ENCODE results near the gene PCTP. TPM values are rescaled to one million over a fixed set of nuclear protein-coding genes. Genes with fewer than 3 reads are reported as not detected.

The PCTP gene
- total and polyA plus RNA-seq, 9 of the 15 experiments (the other 6 are each of a cell fraction or from before 2014, with no cell fraction given): 10.9 to 62.3 (median 41.2) TPM

DNA sequence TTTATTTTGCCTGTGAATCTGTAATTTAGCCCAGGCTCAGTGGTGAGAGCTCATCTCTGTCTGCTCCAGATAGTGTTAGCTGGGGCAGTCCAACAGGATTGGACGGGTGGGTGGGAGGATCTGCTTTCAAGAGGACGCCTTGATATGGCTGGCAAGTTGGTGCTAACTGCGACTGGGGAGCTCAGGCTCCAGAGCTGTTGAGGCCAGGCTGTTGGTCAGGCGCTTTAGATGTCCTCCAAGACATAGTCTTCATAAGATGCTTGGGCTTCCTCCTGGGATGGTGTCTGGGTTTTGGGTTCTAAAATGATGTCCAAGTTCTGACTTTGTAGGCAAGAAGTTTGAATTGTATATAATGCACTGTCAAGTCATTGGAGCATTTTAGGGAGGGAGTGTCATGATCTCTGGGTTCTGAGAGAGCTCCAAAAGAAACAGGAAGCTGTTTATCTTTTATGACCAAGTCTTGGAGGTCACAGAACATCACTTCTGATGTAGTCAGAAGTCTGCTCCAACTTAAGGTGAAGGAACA is 12.8 kb upstream of the PCTP start (continued):
- TF ChIP-seq POU5F1 (IDR thresholded peaks at IDR 0.05; ENCODE audit: borderline replicate concordance, low read depth, low read length, partially characterized antibody) (no peak), ZNF445 (CRISPR knock-in tag; IDR thresholded peaks at IDR 0.05; ENCODE audit: low read depth) (no peak), MXI1 (IDR thresholded peaks at IDR 0.05; ENCODE audit: low read depth, low read length) (no peak; the same call in 1 of the 2 replicates), NFIC (IDR thresholded peaks at IDR 0.05) (peak; percentile 43), JUND (IDR thresholded peaks at IDR 0.05; ENCODE audit: borderline replicate concordance, low read depth, low read length) (peak; percentile 51), JUND (tag; IDR thresholded peaks at IDR 0.05; ENCODE audit: borderline replicate concordance, low read depth, low read length) (no peak; the same call in 1 of the 3 replicates), SAFB2 (IDR thresholded peaks at IDR 0.05; ENCODE audit: borderline replicate concordance, low read depth, low read length, severe bottlenecking) (no peak), ZNF75A (CRISPR knock-in tag; IDR thresholded peaks at IDR 0.05) (no peak), FOXK2 (conservative IDR thresholded peaks at IDR 0.05 in 1 of 2, IDR thresholded peaks at IDR 0.05 in 1 of 2; ENCODE audit: low read depth in 2 of 2) (peak; percentile 87 to 92), CCAR2 (IDR thresholded peaks at IDR 0.05; ENCODE audit: low read depth, low read length) (no peak), SNRNP70 (optimal IDR thresholded peaks at IDR 0.05; ENCODE audit: low read depth, low read length) (no peak), POLR3A (IDR thresholded peaks at IDR 0.05; ENCODE audit: borderline replicate concordance, extremely low read depth, insufficient read depth, insufficient read length) (no peak), ARID3A (IDR thresholded peaks at IDR 0.05; ENCODE audit: borderline replicate concordance, low read depth, low read length) (peak; percentile 34; the same call in 1 of the 2 replicates), IRF1 (CRISPR knock-in tag; IDR thresholded peaks at IDR 0.05; ENCODE audit: borderline replicate concordance) (no peak), FOS (IDR thresholded peaks at IDR 0.05; ENCODE audit: extremely low read depth, insufficient read length) (no peak), SMARCA5 (IDR thresholded peaks at IDR 0.05) (no peak), CREB1 (IDR thresholded peaks at IDR 0.05) (peak; percentile 13; the same call in 1 of the 2 replicates), CREB1 (CRISPR knock-in tag; IDR thresholded peaks at IDR 0.05) (peak; percentile 22; the same call in 1 of the 2 replicates), TBL1XR1 (IDR thresholded peaks at IDR 0.05; ENCODE audit: low read length in 2 of 2) (no peak), ZZZ3 (IDR thresholded peaks at IDR 0.05) (no peak), MBD1 (CRISPR knock-in tag; IDR thresholded peaks at IDR 0.05) (no peak), CGGBP1 (CRISPR knock-in tag; IDR thresholded peaks at IDR 0.05) (no peak), ZNF232 (CRISPR knock-in tag; IDR thresholded peaks at IDR 0.05) (no peak)
- TF ChIP-seq, protein P1, sequence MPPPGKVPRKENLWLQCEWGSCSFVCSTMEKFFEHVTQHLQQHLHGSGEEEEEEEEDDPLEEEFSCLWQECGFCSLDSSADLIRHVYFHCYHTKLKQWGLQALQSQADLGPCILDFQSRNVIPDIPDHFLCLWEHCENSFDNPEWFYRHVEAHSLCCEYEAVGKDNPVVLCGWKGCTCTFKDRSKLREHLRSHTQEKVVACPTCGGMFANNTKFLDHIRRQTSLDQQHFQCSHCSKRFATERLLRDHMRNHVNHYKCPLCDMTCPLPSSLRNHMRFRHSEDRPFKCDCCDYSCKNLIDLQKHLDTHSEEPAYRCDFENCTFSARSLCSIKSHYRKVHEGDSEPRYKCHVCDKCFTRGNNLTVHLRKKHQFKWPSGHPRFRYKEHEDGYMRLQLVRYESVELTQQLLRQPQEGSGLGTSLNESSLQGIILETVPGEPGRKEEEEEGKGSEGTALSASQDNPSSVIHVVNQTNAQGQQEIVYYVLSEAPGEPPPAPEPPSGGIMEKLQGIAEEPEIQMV (tag; conservative IDR thresholded peaks at IDR 0.05; ENCODE audit: low read depth): no peak
